Measurements from ENCODE around the gene E4F1.

DNA sequence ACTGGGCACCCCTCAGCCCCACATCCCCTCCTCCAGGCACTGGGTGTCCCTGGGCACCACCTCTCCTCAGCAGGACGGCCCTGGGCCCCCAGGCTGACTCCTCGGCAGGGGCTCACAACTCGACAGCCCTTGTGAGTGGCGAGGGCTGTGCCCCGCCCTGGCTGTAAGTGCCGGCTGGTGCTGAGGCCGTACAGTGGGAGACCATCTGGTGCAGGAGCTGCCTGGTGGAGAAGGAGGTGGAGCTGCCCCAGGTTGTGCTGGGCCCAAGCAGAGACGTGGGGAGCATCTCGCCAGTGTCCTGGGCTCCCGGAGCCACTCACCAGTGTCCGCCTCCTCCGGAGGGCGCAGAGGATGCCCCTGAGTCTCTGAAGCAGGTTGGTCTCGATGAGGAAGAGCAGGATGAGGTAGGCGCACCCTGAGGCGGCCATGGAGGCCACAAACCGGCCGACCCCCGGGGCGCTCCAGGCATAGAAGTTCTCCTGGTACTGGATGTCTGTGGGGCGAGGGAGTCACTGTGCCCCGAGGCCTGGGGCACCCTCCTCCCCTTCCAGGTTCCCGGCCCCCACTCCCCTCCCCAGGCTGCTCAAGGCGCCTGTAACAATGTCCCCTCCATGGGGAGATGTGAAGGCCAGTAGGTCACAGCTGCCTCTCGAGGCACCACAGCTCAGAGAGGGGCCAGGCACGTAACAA is 59.6 kb downstream of the E4F1 start:
- no peak for TF ChIP-seq CTCF (conservative IDR thresholded peaks at IDR 0.05 in 1 of 2, IDR thresholded peaks at IDR 0.05 in 1 of 2; ENCODE audit: extremely low read depth in 1 of 2, insufficient read depth in 1 of 2, low read depth in 1 of 2, low read length in 2 of 2)
- TF ChIP-seq EZH2 (IDR thresholded peaks at IDR 0.05; ENCODE audit: borderline replicate concordance, low read length): no peak
